ENCODE data around the gene DLK2. TPM values are rescaled to one million over a fixed set of nuclear protein-coding genes. Genes with fewer than 3 reads are reported as not detected.

Gene DLK2
- total and polyA plus RNA-seq, 2 of the 13 experiments (the other 11 are each of a cell fraction or from before 2014, with no cell fraction given): 1.2 to 3.8 TPM

- TF ChIP-seq CREB3 (CRISPR knock-in tag; IDR thresholded peaks at IDR 0.05) (no peak), ZNF484 (CRISPR knock-in tag; IDR thresholded peaks at IDR 0.05; ENCODE audit: borderline replicate concordance, low read depth) (no peak), POLR2G (IDR thresholded peaks at IDR 0.05; ENCODE audit: low read depth, low read length) (peak; percentile 49), KDM4B (CRISPR knock-in tag; IDR thresholded peaks at IDR 0.05) (peak; percentile 8; the same call in 1 of the 2 replicates), ZNF496 (CRISPR knock-in tag; IDR thresholded peaks at IDR 0.05; ENCODE audit: insufficient replicate concordance) (no peak), ZNF3 (CRISPR knock-in tag; IDR thresholded peaks at IDR 0.05) (no peak), ZNF609 (CRISPR knock-in tag; IDR thresholded peaks at IDR 0.05; ENCODE audit: borderline replicate concordance) (peak; percentile 49; the same call in 1 of the 2 replicates), GABPA (IDR thresholded peaks at IDR 0.05; ENCODE audit: low read depth, low read length) (no peak), GABPA (CRISPR knock-in tag; IDR thresholded peaks at IDR 0.05; ENCODE audit: low read depth) (no peak), ZGPAT (CRISPR knock-in tag; IDR thresholded peaks at IDR 0.05) (peak; percentile 79; the same call in 1 of the 2 replicates), ZNF556 (CRISPR knock-in tag; IDR thresholded peaks at IDR 0.05; ENCODE audit: borderline replicate concordance) (no peak), PAXIP1 (CRISPR knock-in tag; conservative IDR thresholded peaks at IDR 0.05) (peak; percentile 94), ZNF501 (CRISPR knock-in tag; IDR thresholded peaks at IDR 0.05) (no peak), ZNF367 (CRISPR knock-in tag; IDR thresholded peaks at IDR 0.05; ENCODE audit: borderline replicate concordance) (no peak), HINFP (CRISPR knock-in tag; IDR thresholded peaks at IDR 0.05; ENCODE audit: low read depth) (no peak), TBX2 (CRISPR knock-in tag; IDR thresholded peaks at IDR 0.05; ENCODE audit: borderline replicate concordance) (peak; percentile 89)
Measured at GRCh38 chr6:43436577-43437282, 18.6 kb downstream of the DLK2 start (continued).
